Keratinocyte (primary cell): ENCODE measurements around the gene LDLR. TPM values are rescaled to one million over a fixed set of nuclear protein-coding genes. Genes with fewer than 3 reads are reported as not detected.

ENCODE experiments used
- DNase-seq: peaks from one replicate; pipeline ENCODE4 v3.0.0-alpha.2; 2011; ENCODE audit warnings: low read depth, missing footprints, low spot score
- FAIRE-seq: peaks from 2 replicates; lab custom pipeline; 2011; peaks lifted over from hg19 to GRCh38; lab: Jason Lieb, UNC
- H2AFZ ChIP-seq: 2 replicates; pipeline ENCODE4 v1.6.0; 2012; ENCODE audit warnings: low read length, control low read depth, inconsistent platforms; ENCODE audit not compliant: control insufficient read depth
- H3K27ac ChIP-seq: 2 replicates; pipeline ENCODE4 v1.5.1; 2011; ENCODE audit warnings: low read length; ENCODE audit not compliant: control insufficient read depth, insufficient read depth
- H3K27me3 ChIP-seq: 3 replicates; pipeline ENCODE4 v1.6.0; 2011; ENCODE audit warnings: low read length; ENCODE audit not compliant: control insufficient read depth, insufficient read depth; ENCODE audit errors: extremely low read depth
- H3K36me3 ChIP-seq, 2 experiments: 2 replicates in 1 of 2; 3 replicates in 1 of 2; pipeline ENCODE4 v1.5.1; 2011; ENCODE audit warnings: low read length in 2 of 2, mild to moderate bottlenecking in 1 of 2; ENCODE audit not compliant: control insufficient read depth in 2 of 2, insufficient read depth in 2 of 2; ENCODE audit errors: extremely low read depth in 1 of 2
- H3K4me1 ChIP-seq: 3 replicates; pipeline ENCODE4 v1.5.1; 2011; ENCODE audit warnings: low read length; ENCODE audit not compliant: control insufficient read depth, insufficient read depth; ENCODE audit errors: extremely low read depth
- H3K4me2 ChIP-seq: 3 replicates; pipeline ENCODE4 v1.6.0; 2011; ENCODE audit warnings: low read depth, low read length; ENCODE audit not compliant: control insufficient read depth, insufficient read depth; ENCODE audit errors: extremely low read depth
- H3K4me3 ChIP-seq, 3 experiments: fragments of 200-600 bp in 1 of 3; sonication (generic) in 1 of 3; 2 replicates in 2 of 3; 3 replicates in 1 of 3; pipeline ENCODE4 v1.5.1; 2011 to 2016; ENCODE audit warnings: low read length in 3 of 3, mild to moderate bottlenecking in 3 of 3, control low read depth in 2 of 3, inconsistent platforms in 1 of 3, low read depth in 1 of 3, mixed read lengths in 1 of 3, mixed run types in 1 of 3, moderate library complexity in 1 of 3; ENCODE audit not compliant: control insufficient read depth in 2 of 3, insufficient read depth in 2 of 3; ENCODE audit errors: extremely low read depth in 1 of 3
- H3K79me2 ChIP-seq: 2 replicates; pipeline ENCODE4 v1.6.0; 2012; ENCODE audit warnings: low read length; ENCODE audit not compliant: control insufficient read depth, insufficient read depth
- H3K9ac ChIP-seq: 3 replicates; pipeline ENCODE4 v1.6.0; 2011; ENCODE audit warnings: low read length; ENCODE audit not compliant: control insufficient read depth, insufficient read depth; ENCODE audit errors: extremely low read depth
- H3K9me1 ChIP-seq: 3 replicates; pipeline ENCODE4 v1.6.0; 2011; ENCODE audit warnings: low read length; ENCODE audit not compliant: control insufficient read depth, insufficient read depth; ENCODE audit errors: extremely low read depth
- H3K9me3 ChIP-seq: 2 replicates; pipeline ENCODE4 v1.5.1; 2012; ENCODE audit warnings: low read depth, low read length; ENCODE audit not compliant: control insufficient read depth
- H4K20me1 ChIP-seq: 3 replicates; pipeline ENCODE4 v1.6.0; 2011; ENCODE audit warnings: low read length; ENCODE audit not compliant: control insufficient read depth, insufficient read depth; ENCODE audit errors: extremely low read depth
- CTCF ChIP-seq, 3 experiments: IDR thresholded peaks in 1 of 3; conservative IDR thresholded peaks in 1 of 3; optimal IDR thresholded peaks in 1 of 3; 2 replicates in 2 of 3; 3 replicates in 1 of 3; pipeline versions ENCODE3 to v1.5.1; 2011; ENCODE audit warnings: low read length in 3 of 3, mild to moderate bottlenecking in 3 of 3, moderate library complexity in 2 of 3, control low read depth in 1 of 3, inconsistent platforms in 1 of 3; ENCODE audit not compliant: insufficient read depth in 2 of 3; ENCODE audit errors: extremely low read depth in 1 of 3
- EZH2 ChIP-seq: IDR thresholded peaks from one replicate; pipeline ENCODE4 v1.6.1; 2012; ENCODE audit warnings: inconsistent platforms, mild to moderate bottlenecking, low read length, moderate library complexity
- dilution Hi-C: fragments of 300-500 bp; cut with MboI; formaldehyde crosslinking; loops from one replicate; pipeline ENCODE4 v1.7.0; 2020; ENCODE audit warnings: low sequenced_read_pairs; ENCODE audit not compliant: extremely low pct_ligation_motif_present
- polyA plus RNA-seq, 5 experiments: library from polyadenylated mRNA; depleted of rRNA in 3 of 5; stranded (reverse) in 3 of 5; stranded (forward) in 1 of 5; unstranded in 1 of 5; fragments of >200 nt; gene quantifications; 1 replicate in 1 of 5; 2 replicates in 3 of 5; 3 replicates in 1 of 5; pipeline versions ENCODE4 v1.2.1 to v1.2.3, GENCODE V29; 2011 to 2012; ENCODE audit warnings: missing spikeins in 2 of 5, low read depth in 1 of 5, low replicate concordance in 1 of 5

Gene LDLR
- polyA plus RNA-seq, 1 donor (not counting 4 experiments of a cell fraction or from before 2014, with no cell fraction given) = 241 TPM

DNA sequence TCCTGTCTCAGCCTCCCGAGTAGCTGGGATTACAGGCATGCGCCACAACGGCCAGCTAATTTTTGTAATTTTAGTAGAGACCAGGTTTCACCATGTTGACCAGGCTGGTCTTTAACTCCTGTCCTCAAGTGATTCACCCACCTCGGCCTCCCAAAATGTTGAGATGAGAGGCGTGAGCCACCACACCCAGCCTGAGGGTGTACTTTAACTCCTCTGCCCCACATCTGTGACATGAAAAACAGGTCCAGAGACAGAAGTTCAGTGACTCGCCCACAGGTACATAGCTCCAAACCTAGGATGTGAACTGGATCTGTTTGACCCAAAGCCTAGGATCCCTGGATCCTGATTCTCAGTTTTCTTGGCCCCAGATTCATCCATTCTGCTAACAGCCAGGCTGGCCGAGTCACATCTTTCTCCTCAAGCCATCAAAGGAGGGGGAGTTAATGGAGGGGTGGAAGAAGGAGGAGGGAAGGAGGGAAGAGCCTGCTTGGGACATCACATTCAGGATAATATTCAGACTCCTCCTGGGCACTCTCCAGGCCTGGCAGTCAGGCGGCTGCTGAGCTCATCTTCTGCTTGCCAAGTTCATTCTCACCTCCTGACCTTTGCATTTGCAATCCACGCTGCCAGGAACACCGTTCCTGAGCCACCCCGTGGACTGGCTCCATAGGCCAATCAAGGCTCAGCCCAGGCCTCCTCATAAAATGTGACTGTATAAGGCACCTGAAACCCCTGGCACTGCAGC, 63.2 kb downstream of the LDLR start:
- peak; percentile 23 for FAIRE-seq
- Histone ChIP-seq H4K20me1 (no peaks in the 10 kb centered on the region), H2AFZ (peak overlapping the region; percentile 34), H3K4me2 (peak overlapping the region; percentile 38), H3K79me2 (peaks cover 26% of the 10 kb centered on the region), H3K36me3 (peaks cover 0 to 5% of the 10 kb centered on the region in 2 experiments), H3K9me3 (no peaks in the 10 kb centered on the region), H3K9ac (peak overlapping the region; percentile 9), H3K27ac (peak overlapping the region; percentile 3), H3K27me3 (no peaks in the 10 kb centered on the region), H3K9me1 (no peaks in the 10 kb centered on the region), H3K4me3 (no peak overlapping the region), H3K4me1 (peaks cover 26% of the 10 kb centered on the region)
- TF ChIP-seq EZH2 (no peak), CTCF (optimal IDR thresholded peaks at IDR 0.05 in 1 of 3, IDR thresholded peaks at IDR 0.05 in 1 of 3, conservative IDR thresholded peaks at IDR 0.05 in 1 of 3; ENCODE audit: extremely low read depth in 1 of 3, insufficient read depth in 2 of 3, low read length in 3 of 3) (no peak)
- dilution Hi-C loops = no loop called here
- no peak for DNase-seq

DNA sequence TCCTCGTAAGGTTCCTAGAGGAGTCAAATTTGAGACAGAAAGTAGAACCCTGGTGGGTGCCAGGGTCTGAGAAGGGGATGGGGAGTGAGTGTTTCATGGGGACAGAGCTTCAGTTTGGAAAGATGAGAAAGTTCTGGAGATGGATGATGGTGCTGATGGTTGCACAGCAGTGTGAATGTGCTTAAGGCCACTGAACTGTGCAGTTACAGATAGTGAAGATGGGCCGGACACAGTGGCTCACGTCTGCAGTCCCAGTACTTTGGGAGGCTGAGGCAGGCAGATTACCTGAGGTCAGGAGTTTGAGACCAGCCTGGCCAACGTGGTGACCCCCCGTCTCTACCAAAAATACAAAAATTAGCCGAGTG, 65.4 kb downstream of the LDLR start:
- no peak for TF ChIP-seq EZH2
- no peak for TF ChIP-seq CTCF (optimal IDR thresholded peaks at IDR 0.05 in 1 of 3, IDR thresholded peaks at IDR 0.05 in 1 of 3, conservative IDR thresholded peaks at IDR 0.05 in 1 of 3; ENCODE audit: extremely low read depth in 1 of 3, insufficient read depth in 2 of 3, low read length in 3 of 3)
- Histone ChIP-seq H3K9ac (peak overlapping the region; percentile 81), H3K79me2 (peaks cover 26% of the 10 kb centered on the region), H3K4me3 (peak overlapping the region; percentile 71 to 85 (median 84)), H3K9me1 (no peaks in the 10 kb centered on the region), H3K27ac (no peak overlapping the region), H3K4me2 (peak overlapping the region; percentile 86), H3K9me3 (no peaks in the 10 kb centered on the region), H3K36me3 (no peaks in the 10 kb centered on the region), H3K27me3 (no peaks in the 10 kb centered on the region), H2AFZ (no peak overlapping the region), H3K4me1 (peaks cover 29% of the 10 kb centered on the region), H4K20me1 (no peaks in the 10 kb centered on the region)
- dilution Hi-C loops = no loop called here
- FAIRE-seq (no peak), DNase-seq (no peak)
